RPMI7951 (cell line): ENCODE measurements around the gene RPRD1A. TPM values are rescaled to one million over a fixed set of nuclear protein-coding genes. Genes with fewer than 3 reads are reported as not detected.
A peak's percentile ranks its signal among the peaks of the same experiment; 100 is the strongest.
"Not testable (repeated sequence)": the region's sequence is repeated elsewhere in the genome, so short reads cannot be mapped to it uniquely, and the experiment has no call there.

Experiments
- DNase-seq: peaks from one replicate; pipeline ENCODE4 v3.0.0-alpha.2; 2012; ENCODE audit warnings: low read depth
- total RNA-seq: library from RNA; depleted of rRNA; stranded (reverse); fragments of >200 nt; shearing (Covaris generic); gene quantifications from 2 replicates; pipeline ENCODE4 v1.2.3, GENCODE V29; 2014

The RPRD1A gene
- total RNA-seq, 1 experiment from 2014 or later = 42.1 TPM

GRCh38 chr18:36078751-36079529, 11.6 kb upstream of the RPRD1A start:
- peak; percentile 74 for DNase-seq

GRCh38 chr18:36077764-36078163, 10.4 kb upstream of the RPRD1A start:
- DNase-seq = not testable (repeated sequence)

GRCh38 chr18:36075862-36076587, 8.7 kb upstream of the RPRD1A start:
- DNase-seq = peak; percentile 77

- DNase-seq = no peak
These were observed 7.1 kb upstream of the RPRD1A start for GRCh38 chr18:36074435-36074834.

- no peak for DNase-seq
These were observed 6.3 kb upstream of the RPRD1A start for GRCh38 chr18:36073676-36074075.

GRCh38 chr18:36072406-36072805, 5.0 kb upstream of the RPRD1A start:
- not testable (repeated sequence) for DNase-seq

GRCh38 chr18:36066686-36067054, 689 bp downstream of the RPRD1A start:
- no peak for DNase-seq

GRCh38 chr18:36066001-36066400, 1.4 kb downstream of the RPRD1A start:
- DNase-seq = no peak

- DNase-seq = not testable (repeated sequence)
These were observed 2.6 kb downstream of the RPRD1A start for GRCh38 chr18:36064809-36065079.

GRCh38 chr18:36064027-36064808, 3.1 kb downstream of the RPRD1A start:
- DNase-seq = no peak

GRCh38 chr18:36058674-36059073, 8.7 kb downstream of the RPRD1A start:
- no peak for DNase-seq

- no peak for DNase-seq
These were observed 15.6 kb downstream of the RPRD1A start for GRCh38 chr18:36051760-36052159.

- DNase-seq = no peak
These were observed 16.9 kb downstream of the RPRD1A start for GRCh38 chr18:36050479-36050878.

GRCh38 chr18:36047521-36047920, 19.8 kb downstream of the RPRD1A start:
- no peak for DNase-seq

- DNase-seq = no peak
These were observed 20.5 kb downstream of the RPRD1A start for GRCh38 chr18:36046898-36047297.

GRCh38 chr18:36045241-36045991, 21.9 kb downstream of the RPRD1A start:
- DNase-seq = no peak

GRCh38 chr18:36043153-36043552, 24.2 kb downstream of the RPRD1A start:
- DNase-seq = no peak

GRCh38 chr18:36041146-36041545, 26.2 kb downstream of the RPRD1A start:
- no peak for DNase-seq

- DNase-seq = no peak
These were observed 29.2 kb downstream of the RPRD1A start for GRCh38 chr18:36038102-36038663.

- peak; percentile 88 for DNase-seq
These were observed 32.1 kb downstream of the RPRD1A start for GRCh38 chr18:36035253-36035652.

- no peak for DNase-seq
These were observed 33.0 kb downstream of the RPRD1A start for GRCh38 chr18:36034299-36034895.
